Measurements from ENCODE around the gene FOXL2NB. TPM values are rescaled to one million over a fixed set of nuclear protein-coding genes. Genes with fewer than 3 reads are reported as not detected.

The FOXL2NB gene
- total RNA-seq, 1 experiment from 2014 or later, result 0.31 TPM

GRCh38 chr3:138945709-138946662, 1.0 kb upstream of the FOXL2NB start:
- H4K20me1 ChIP-seq (ENCODE audit: control insufficient read depth, insufficient read depth, insufficient read length), result no peaks in the 10 kb centered on the region
- peak overlapping the region; percentile 16; the same call in 1 of the 2 replicates for H3K14ac ChIP-seq (ENCODE audit: insufficient read depth, low read length)
- H2BK15ac ChIP-seq (ENCODE audit: low read depth, low read length), result no peak overlapping the region
- no peak overlapping the region for H2AFZ ChIP-seq (ENCODE audit: low read length)
- H3K27me3 Mint-ChIP-seq (ENCODE audit: low read depth), result peaks cover 98% of the 10 kb centered on the region
- no peak overlapping the region for H3T11ph ChIP-seq (ENCODE audit: low read length)
- peak; percentile 51 for TF ChIP-seq CTCF (conservative IDR thresholded peaks at IDR 0.05)
- no peak overlapping the region for H2AK5ac ChIP-seq (ENCODE audit: insufficient read length, low read length)
- H3K27ac Mint-ChIP-seq, result no peak overlapping the region
- H3K36me3 Mint-ChIP-seq (ENCODE audit: insufficient read depth in 1 of 3, low read depth in 3 of 3), result peaks cover 0 to 6% (median 0%) of the 10 kb centered on the region in 3 experiments; a peak in 3 of 7 replicates
- H3K4me2 ChIP-seq (ENCODE audit: insufficient read depth, insufficient read length, low read length), result peak overlapping the region; percentile 48
- no peak overlapping the region for H3K56ac ChIP-seq (ENCODE audit: insufficient read length, low read depth, low read length)
- WGBS (ENCODE audit: extremely low coverage, insufficient read length, low lambda C conversion rate), result no CpG with 5 or more reads among the region's 120 CpGs
- H3K9me3 ChIP-seq (ENCODE audit: control insufficient read depth, low read depth, low read length), result no peaks in the 10 kb centered on the region
- peaks cover 43 to 55% of the 10 kb centered on the region in 2 experiments for H3K4me1 Mint-ChIP-seq
- no peak overlapping the region for H3K23ac ChIP-seq (ENCODE audit: insufficient read length, low read depth, low read length)
- H2BK120ac ChIP-seq (ENCODE audit: low read depth, low read length, poor library complexity, severe bottlenecking), result no peak overlapping the region
- H4K8ac ChIP-seq (replicated peaks; ENCODE audit: insufficient read length, low read depth, low read length), result no peak overlapping the region
- H3K9me3 Mint-ChIP-seq, result peaks cover 2 to 7% of the 10 kb centered on the region in 2 experiments; a peak in 4 of 5 replicates
- peak overlapping the region; percentile 1 for H3K18ac ChIP-seq (ENCODE audit: insufficient read length, low read depth, low read length)
- H3K27ac ChIP-seq (ENCODE audit: insufficient read length, low read depth, low read length), result no peak overlapping the region
- no peak overlapping the region for H2BK5ac ChIP-seq (ENCODE audit: insufficient read length, low read length)
- H4K91ac ChIP-seq (ENCODE audit: insufficient read length, low read depth, low read length), result no peak overlapping the region
- H3K23me2 ChIP-seq (ENCODE audit: insufficient read length, low read depth, low read length, poor library complexity, severe bottlenecking), result peaks cover 24% of the 10 kb centered on the region
- H3K4ac ChIP-seq (ENCODE audit: low read depth, low read length), result no peak overlapping the region
- DNase-seq, result peak; percentile 64
- no peaks in the 10 kb centered on the region for H3K79me1 ChIP-seq (ENCODE audit: insufficient read depth, low read depth, low read length, poor library complexity, severe bottlenecking)
- no peak overlapping the region for H2BK12ac ChIP-seq (ENCODE audit: insufficient read length, low read depth, low read length)
- peak overlapping the region; percentile 52 to 79 for H3K4me3 Mint-ChIP-seq
- H3K79me2 ChIP-seq (ENCODE audit: insufficient read depth, low read length), result no peaks in the 10 kb centered on the region
- no peak overlapping the region for H2BK20ac ChIP-seq (ENCODE audit: low read depth, low read length, poor library complexity, severe bottlenecking)
- H3K9ac ChIP-seq (ENCODE audit: extremely low read depth, insufficient read length, low read length), result no peak overlapping the region
- H3K4me1 ChIP-seq (ENCODE audit: insufficient read depth, low read length), result peaks cover 6% of the 10 kb centered on the region; the same call in 1 of the 2 replicates
- peaks cover 71% of the 10 kb centered on the region for H3K27me3 ChIP-seq (ENCODE audit: insufficient read depth, low read length)
- no peak overlapping the region for H4K5ac ChIP-seq (ENCODE audit: insufficient read length, low read depth, low read length)
